Breast epithelium (tissue), 3 donors: Measurements from ENCODE around the gene SALL2.

Experiments
- CTCF ChIP-seq, 3 donors: fragments of 450-650 bp; IDR thresholded peaks; one replicate each; pipeline ENCODE4 v1.5.1; 2016 to 2017; ENCODE audit warnings: antibody characterized with exemption in 3 of 3, mild to moderate bottlenecking in 3 of 3, moderate library complexity in 3 of 3
- POLR2A ChIP-seq: fragments of 450-650 bp; IDR thresholded peaks from one replicate; pipeline ENCODE4 v1.6.1; 2016; ENCODE audit warnings: antibody characterized with exemption, mild to moderate bottlenecking, moderate library complexity

- TF ChIP-seq CTCF (IDR thresholded peaks at IDR 0.05): no peak
- no peak for TF ChIP-seq POLR2A
These were observed 9.6 kb upstream of the SALL2 start for GRCh38 chr14:21535545-21536417.
